Neural progenitor cell (in vitro differentiated cells): ENCODE measurements around the gene IGSF21. TPM values are rescaled to one million over a fixed set of nuclear protein-coding genes. Genes with fewer than 3 reads are reported as not detected.
A peak's percentile ranks its signal among the peaks of the same experiment; 100 is the strongest.

Source experiments
- DNase-seq: peaks from one replicate; pipeline ENCODE4 v3.0.0-alpha.2; 2016; ENCODE audit warnings: low spot score
- H2AFZ ChIP-seq: fragments of 200-600 bp; sonication (generic); replicated peaks from 2 replicates; pipeline ENCODE4 v1.6.1; 2016; ENCODE audit warnings: antibody characterized with exemption
- H3F3A ChIP-seq: fragments of 200-600 bp; sonication (generic); 2 replicates; pipeline ENCODE4 v1.6.1; 2016; ENCODE audit warnings: antibody characterized with exemption, low read depth
- H3K27ac ChIP-seq: fragments of 200-600 bp; sonication (generic); 2 replicates; pipeline ENCODE4 v1.5.1; 2016; ENCODE audit warnings: mild to moderate bottlenecking
- H3K27me3 ChIP-seq: fragments of 200-600 bp; sonication (generic); 2 replicates; pipeline ENCODE4 v1.6.1; 2016; ENCODE audit warnings: mild to moderate bottlenecking, moderate library complexity
- H3K36me3 ChIP-seq: fragments of 200-600 bp; sonication (generic); 2 replicates; pipeline ENCODE4 v1.5.1; 2016
- H3K4me1 ChIP-seq: fragments of 200-600 bp; sonication (generic); 2 replicates; pipeline ENCODE4 v1.6.1; 2016; ENCODE audit warnings: mixed run types
- H3K4me2 ChIP-seq: fragments of 200-600 bp; sonication (generic); 2 replicates; pipeline ENCODE4 v1.6.1; 2016
- H3K4me3 ChIP-seq: fragments of 200-600 bp; sonication (generic); 2 replicates; pipeline ENCODE4 v1.5.1; 2016
- H3K79me2 ChIP-seq: fragments of 200-600 bp; sonication (generic); 2 replicates; pipeline ENCODE4 v1.6.1; 2016; ENCODE audit warnings: low read depth
- H3K9ac ChIP-seq: fragments of 200-600 bp; sonication (generic); 2 replicates; pipeline ENCODE4 v1.6.1; 2016
- H3K9me3 ChIP-seq: fragments of 200-600 bp; sonication (generic); 2 replicates; pipeline ENCODE4 v1.5.1; 2016; ENCODE audit warnings: low read depth
- H4K20me1 ChIP-seq: fragments of 200-600 bp; sonication (generic); 2 replicates; pipeline ENCODE4 v1.6.1; 2016; ENCODE audit warnings: low read depth
- H3K27ac Mint-ChIP-seq: 3 replicates; pipeline ENCODE4 v1.8.0; 2021; ENCODE audit warnings: mixed read lengths
- H3K27me3 Mint-ChIP-seq: 2 replicates; pipeline ENCODE4 v1.8.0; 2022; ENCODE audit warnings: low read depth, mild to moderate bottlenecking, inconsistent platforms, moderate library complexity, mixed read lengths; ENCODE audit not compliant: insufficient read depth
- H3K36me3 Mint-ChIP-seq: 3 replicates; pipeline ENCODE4 v1.8.0; 2021; ENCODE audit warnings: mixed read lengths
- H3K4me1 Mint-ChIP-seq: 3 replicates; pipeline ENCODE4 v1.8.0; 2021; ENCODE audit warnings: mixed read lengths
- H3K4me3 Mint-ChIP-seq: 3 replicates; pipeline ENCODE4 v1.8.0; 2021; ENCODE audit warnings: mild to moderate bottlenecking, moderate library complexity, mixed read lengths
- H3K9me3 Mint-ChIP-seq: 3 replicates; pipeline ENCODE4 v1.8.0; 2020; ENCODE audit warnings: mixed read lengths
- CTCF ChIP-seq: fragments of 200-600 bp; sonication (generic); IDR thresholded peaks from 2 replicates; pipeline ENCODE4 v1.5.1; 2017; ENCODE audit warnings: antibody characterized with exemption, mild to moderate bottlenecking
- EZH2 ChIP-seq: fragments of 200-600 bp; sonication (generic); IDR thresholded peaks from 2 replicates; pipeline ENCODE4 v1.6.1; 2017; ENCODE audit warnings: antibody characterized with exemption, mild to moderate bottlenecking, moderate library complexity
- EZH2phosphoT487 ChIP-seq: fragments of 200-600 bp; sonication (generic); IDR thresholded peaks from 2 replicates; pipeline ENCODE4 v1.6.1; 2017; ENCODE audit warnings: antibody characterized with exemption
- total RNA-seq: library from RNA; depleted of rRNA; stranded (reverse); fragments of >200 nt; gene quantifications from 2 replicates; pipeline ENCODE4 v1.2.3, GENCODE V29; 2015; ENCODE audit warnings: low replicate concordance

IGSF21 gene
- total RNA-seq, 1 donor from 2014 or later: 1.7 TPM

GRCh38 chr1:18132022-18132710, 24.6 kb downstream of the IGSF21 start:
- Mint-ChIP-seq H3K27me3 (peaks cover 4% of the 10 kb centered on the region), H3K9me3 (no peaks in the 10 kb centered on the region), H3K4me1 (peaks cover 11% of the 10 kb centered on the region), H3K4me3 (no peak overlapping the region), H3K27ac (peak overlapping the region; percentile 27), H3K36me3 (no peaks in the 10 kb centered on the region)
- Histone ChIP-seq H3K4me2 (peak overlapping the region; percentile 24), H3K79me2 (no peaks in the 10 kb centered on the region), H3K27me3 (no peaks in the 10 kb centered on the region), H3K9me3 (no peaks in the 10 kb centered on the region), H3K4me1 (peaks cover 17% of the 10 kb centered on the region), H3K4me3 (no peak overlapping the region), H3K36me3 (no peaks in the 10 kb centered on the region), H2AFZ (no peak overlapping the region), H3K27ac (no peak overlapping the region), H4K20me1 (no peaks in the 10 kb centered on the region), H3F3A (no peaks in the 10 kb centered on the region), H3K9ac (no peak overlapping the region)
- DNase-seq: no peak
- no peak for TF ChIP-seq EZH2
- TF ChIP-seq CTCF: no peak
- TF ChIP-seq EZH2phosphoT487: no peak

GRCh38 chr1:18132711-18133541, 25.3 kb downstream of the IGSF21 start:
- Histone ChIP-seq H3K9me3 (no peaks in the 10 kb centered on the region), H3K36me3 (no peaks in the 10 kb centered on the region), H3K79me2 (no peaks in the 10 kb centered on the region), H3K27me3 (no peaks in the 10 kb centered on the region), H3F3A (no peaks in the 10 kb centered on the region), H2AFZ (peak overlapping the region; percentile 55), H3K4me1 (peaks cover 17% of the 10 kb centered on the region), H3K4me3 (no peak overlapping the region), H3K27ac (no peak overlapping the region), H4K20me1 (no peaks in the 10 kb centered on the region), H3K9ac (no peak overlapping the region), H3K4me2 (peak overlapping the region; percentile 24)
- Mint-ChIP-seq H3K4me1 (peaks cover 11% of the 10 kb centered on the region), H3K4me3 (no peak overlapping the region), H3K27me3 (peaks cover 5% of the 10 kb centered on the region), H3K36me3 (no peaks in the 10 kb centered on the region), H3K27ac (no peak overlapping the region), H3K9me3 (no peaks in the 10 kb centered on the region)
- DNase-seq: peak; percentile 39
- TF ChIP-seq CTCF (no peak), EZH2phosphoT487 (no peak), EZH2 (no peak)

GRCh38 chr1:18134324-18135046, 26.9 kb downstream of the IGSF21 start:
- Histone ChIP-seq H3K4me3 (no peak overlapping the region), H3K36me3 (no peaks in the 10 kb centered on the region), H3K27ac (no peak overlapping the region), H3K9me3 (no peaks in the 10 kb centered on the region), H3K27me3 (no peaks in the 10 kb centered on the region), H3K79me2 (no peaks in the 10 kb centered on the region), H3K4me2 (no peak overlapping the region), H4K20me1 (no peaks in the 10 kb centered on the region), H2AFZ (no peak overlapping the region), H3K4me1 (peaks cover 17% of the 10 kb centered on the region), H3K9ac (no peak overlapping the region), H3F3A (no peaks in the 10 kb centered on the region)
- peaks cover 11% of the 10 kb centered on the region for H3K4me1 Mint-ChIP-seq
- peaks cover 5% of the 10 kb centered on the region for H3K27me3 Mint-ChIP-seq
- no peak overlapping the region for H3K4me3 Mint-ChIP-seq
- H3K27ac Mint-ChIP-seq: no peak overlapping the region
- H3K9me3 Mint-ChIP-seq: no peaks in the 10 kb centered on the region
- no peak for TF ChIP-seq EZH2
- no peak for TF ChIP-seq CTCF
- no peak for TF ChIP-seq EZH2phosphoT487
- no peak for DNase-seq
- H3K36me3 Mint-ChIP-seq: no peaks in the 10 kb centered on the region
